GM18951 (cell line): ENCODE results near the gene LRMDA.

ENCODE experiments used
- POLR2A ChIP-seq: IDR thresholded peaks from 4 replicates; pipeline ENCODE4 v1.6.1; 2011; ENCODE audit warnings: mild to moderate bottlenecking; ENCODE audit not compliant: insufficient read length, insufficient read depth; ENCODE audit errors: extremely low read depth
- in situ Hi-C: fragments of 300-500 bp; cut with MboI; formaldehyde crosslinking; loops from one replicate; pipeline ENCODE4 v1.12.0; 2022; ENCODE audit warnings: low sequenced_read_pairs, mixed read lengths, inconsistent platforms; ENCODE audit not compliant: unreplicated experiment

The LRMDA gene

DNA sequence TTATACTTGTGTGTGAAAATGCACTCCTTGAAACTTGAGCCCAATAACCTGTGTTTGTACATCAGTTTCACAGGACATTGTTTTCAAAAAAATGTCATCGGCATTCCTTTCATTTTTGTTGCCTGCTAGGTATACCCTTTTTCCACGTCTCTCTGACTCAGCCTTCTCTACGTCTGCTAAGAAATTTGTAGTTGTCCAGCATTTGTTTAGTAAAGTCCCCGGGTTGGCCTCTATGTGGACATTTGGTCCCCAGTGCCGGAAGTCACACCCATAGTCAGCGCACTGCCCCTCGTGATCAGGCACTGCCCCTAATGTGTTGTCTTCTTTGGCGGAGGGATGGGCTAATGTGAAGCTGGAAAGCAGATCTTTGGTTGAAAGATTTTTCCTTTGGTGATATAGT, 222.3 kb downstream of the LRMDA start:
- in situ Hi-C loops, result no loop called here
- TF ChIP-seq POLR2A, result no peak

DNA sequence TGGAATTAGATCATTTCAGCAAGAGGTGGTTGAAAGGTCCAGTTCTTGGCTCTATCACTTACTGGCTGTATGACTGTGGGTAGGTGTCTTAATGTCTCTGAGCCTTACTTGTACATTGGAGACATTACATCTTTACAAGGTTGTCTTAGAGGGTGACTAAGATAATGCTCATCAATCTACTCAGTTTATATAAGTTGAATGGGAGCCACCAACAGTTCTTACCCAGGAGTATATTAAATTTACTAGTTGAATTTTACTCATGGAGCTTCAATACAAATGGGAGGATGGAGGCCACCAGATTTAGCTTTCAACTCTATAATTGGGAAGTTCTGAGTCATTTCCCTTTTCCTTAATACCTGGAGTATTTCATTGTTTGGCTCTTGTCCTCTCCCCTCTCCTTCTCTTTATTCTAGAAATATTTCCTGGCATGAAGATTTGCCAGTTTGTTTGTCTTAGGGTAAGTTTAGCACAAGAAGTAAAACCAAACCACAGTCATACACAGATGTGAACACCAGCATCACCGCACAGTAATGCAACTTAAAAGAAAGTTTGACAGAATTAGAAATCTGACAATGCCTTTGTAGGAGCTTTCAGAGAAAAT, 222.8 kb downstream of the LRMDA start:
- no peak for TF ChIP-seq POLR2A
- in situ Hi-C loops, result no loop called here

DNA sequence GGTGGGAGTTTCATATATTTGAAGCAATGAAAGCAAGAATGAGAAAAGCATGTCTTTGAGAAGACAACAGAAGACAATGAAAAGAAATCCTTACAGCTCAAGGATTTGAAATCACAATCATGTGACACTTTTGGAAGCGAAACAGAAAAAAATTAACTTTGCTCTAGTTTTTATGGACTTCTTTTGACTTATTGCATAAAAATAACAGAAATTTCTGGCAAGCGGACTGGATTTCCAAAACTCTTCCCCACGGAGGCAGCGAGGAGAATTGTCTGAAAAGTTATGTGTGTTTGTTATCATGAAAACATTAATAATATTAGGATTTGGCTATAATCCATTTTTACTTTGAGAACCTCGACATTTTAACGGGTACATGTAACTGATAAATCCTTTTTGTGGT, 223.3 kb downstream of the LRMDA start:
- in situ Hi-C loops, result no loop called here
- TF ChIP-seq POLR2A, result no peak

DNA sequence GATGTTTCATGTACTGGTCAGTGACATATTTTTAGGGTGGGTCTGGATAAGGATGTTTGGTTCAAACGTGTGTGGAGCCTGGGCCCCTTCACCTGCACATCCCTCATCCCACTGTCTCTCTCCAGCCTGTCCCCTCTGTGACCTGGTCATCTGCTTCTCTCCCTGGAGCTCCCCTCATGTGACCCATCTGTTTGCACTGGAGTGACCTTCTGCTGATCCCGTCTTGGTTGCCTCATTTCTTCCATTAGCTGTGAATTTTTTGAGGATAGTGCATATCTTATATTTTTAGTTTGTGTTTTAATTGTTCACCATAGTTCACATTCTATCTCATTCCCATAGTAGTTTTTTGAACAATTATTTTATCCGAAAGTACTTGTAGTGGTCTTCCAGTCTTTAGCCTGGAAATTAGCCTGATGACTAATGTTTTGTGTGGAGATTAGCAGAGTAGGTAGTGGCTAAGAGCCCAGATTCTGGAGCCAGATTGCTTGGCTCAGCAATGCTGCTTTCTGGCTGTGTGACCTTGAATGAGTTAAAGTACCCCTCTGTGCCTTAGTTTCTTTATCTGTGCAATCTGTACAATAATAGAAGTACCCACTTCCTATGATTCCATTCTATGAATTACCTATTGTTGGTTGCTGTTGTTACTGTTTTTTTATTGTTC, 224.5 kb downstream of the LRMDA start:
- TF ChIP-seq POLR2A, result no peak
- in situ Hi-C loops, result no loop called here

DNA sequence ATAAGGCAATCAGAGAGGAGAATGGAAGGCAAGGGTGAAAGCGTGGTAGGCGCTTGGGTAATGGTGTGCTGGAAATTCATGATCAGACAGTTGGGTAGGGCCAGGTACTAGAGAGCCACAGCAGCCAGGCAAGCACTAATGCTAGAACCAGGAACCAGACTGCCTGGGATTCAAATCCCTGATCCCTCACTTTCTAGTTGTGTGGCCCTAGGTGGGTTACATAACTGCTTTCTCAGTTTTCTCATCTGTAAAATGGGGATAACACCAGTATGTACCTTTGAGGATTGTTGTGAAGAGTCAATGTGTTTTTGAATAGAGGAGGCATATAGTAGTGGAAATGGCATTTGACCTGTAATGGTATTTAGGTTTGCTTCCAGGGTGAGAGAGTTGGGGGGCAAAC, 225.9 kb downstream of the LRMDA start:
- in situ Hi-C loops, result no loop called here
- no peak for TF ChIP-seq POLR2A

DNA sequence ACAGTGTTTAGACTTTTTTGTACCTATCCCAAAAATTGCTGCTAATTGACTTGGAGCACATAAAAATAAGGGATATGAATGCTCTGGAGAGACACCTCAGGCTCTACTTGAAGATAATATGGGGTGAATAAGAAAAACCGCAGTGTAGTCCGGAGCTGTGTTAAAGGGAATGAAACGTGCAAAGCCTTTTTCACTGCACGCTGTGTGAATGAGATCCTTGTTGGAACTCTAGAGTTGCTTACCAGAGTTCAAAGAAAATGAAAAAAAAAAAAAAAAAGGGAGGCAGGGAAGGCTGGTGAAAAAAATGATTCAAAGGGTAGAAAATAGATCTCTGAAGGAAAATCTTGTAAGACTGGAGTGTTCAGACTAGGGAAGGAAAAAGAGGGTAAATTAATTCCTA, 226.6 kb downstream of the LRMDA start:
- TF ChIP-seq POLR2A, result no peak
- in situ Hi-C loops, result no loop called here

DNA sequence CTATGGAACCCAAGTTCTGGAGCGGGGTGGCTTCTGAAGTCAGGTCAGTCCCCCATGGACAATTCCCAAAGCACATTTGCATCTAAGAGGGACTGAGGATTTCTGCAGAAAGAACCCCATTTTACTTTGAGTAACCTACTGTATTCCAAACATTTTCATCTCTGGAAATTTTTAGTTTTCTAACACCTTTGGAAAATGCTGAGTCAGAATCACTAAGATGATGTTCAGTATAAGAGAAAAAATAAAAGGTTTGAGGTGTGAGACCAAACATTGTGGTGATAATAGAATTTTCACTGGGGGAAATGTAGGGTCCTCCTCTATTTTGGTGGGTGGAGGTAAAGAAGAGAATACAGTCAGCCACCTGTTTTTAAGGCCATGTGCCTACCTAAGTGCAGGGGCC, 227.1 kb downstream of the LRMDA start:
- no peak for TF ChIP-seq POLR2A
- in situ Hi-C loops, result no loop called here

DNA sequence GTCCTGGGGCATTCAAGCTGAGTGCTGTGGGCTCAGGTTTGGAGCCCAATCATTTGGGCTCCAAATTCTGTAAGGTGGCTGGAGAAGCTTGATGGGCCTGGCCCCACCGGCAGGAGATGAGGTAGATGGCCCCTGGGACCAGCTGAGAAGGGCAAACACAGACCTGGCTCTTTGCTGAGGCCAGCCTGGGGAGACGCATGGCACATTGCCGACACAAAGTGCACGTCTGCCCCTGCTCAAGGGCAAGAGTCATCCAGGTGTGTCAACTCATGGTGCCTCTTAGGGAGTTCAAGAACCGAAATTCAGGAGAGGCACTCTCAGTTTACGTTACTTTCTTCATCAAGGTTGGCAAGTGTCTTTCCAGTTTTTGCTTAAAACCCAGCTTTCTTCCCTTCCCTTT, 227.5 kb downstream of the LRMDA start:
- in situ Hi-C loops, result no loop called here
- no peak for TF ChIP-seq POLR2A

DNA sequence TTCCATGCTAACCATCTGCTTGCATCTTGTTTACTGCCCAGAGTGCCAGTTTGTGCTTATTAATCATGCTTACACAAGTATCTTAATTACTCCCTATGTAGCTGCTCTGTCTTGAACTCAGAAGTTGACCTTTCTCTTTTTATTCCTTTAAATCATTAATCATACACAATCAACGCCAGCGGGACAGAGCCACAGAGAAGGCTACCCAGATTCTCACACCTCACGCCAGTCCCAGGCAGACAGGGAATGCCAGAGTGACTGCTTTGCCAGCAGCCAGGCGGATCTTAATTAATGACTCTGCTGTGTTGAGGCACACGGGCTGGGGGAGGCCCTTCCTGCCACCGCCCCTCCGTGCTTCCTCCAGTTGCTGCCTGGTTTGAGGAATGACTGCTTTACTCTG, 229.4 kb downstream of the LRMDA start:
- in situ Hi-C loops, result no loop called here

DNA sequence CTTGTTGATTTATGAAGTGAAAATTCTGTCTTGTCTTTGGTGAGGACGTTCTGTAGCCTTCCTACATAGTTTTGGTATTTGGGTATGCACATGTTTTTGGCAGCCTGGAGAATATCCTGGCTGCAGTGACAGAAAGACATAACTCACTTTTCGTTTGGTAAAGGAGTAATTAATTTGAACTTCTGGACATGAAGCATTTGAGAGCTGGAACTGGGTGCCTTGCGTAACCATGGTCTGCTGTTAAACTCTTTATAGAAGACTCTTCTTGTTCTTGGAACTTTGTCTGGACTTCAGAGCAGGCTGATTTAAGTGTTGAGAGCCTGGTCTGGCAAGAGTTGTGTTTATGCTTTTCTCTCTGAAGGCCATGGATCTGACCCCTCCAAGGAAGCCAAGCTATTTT, 231.3 kb downstream of the LRMDA start:
- in situ Hi-C loops, result no loop called here
- no peak for TF ChIP-seq POLR2A

More for the DNA sequence above, 229.4 kb downstream of the LRMDA start:
- no peak for TF ChIP-seq POLR2A

DNA sequence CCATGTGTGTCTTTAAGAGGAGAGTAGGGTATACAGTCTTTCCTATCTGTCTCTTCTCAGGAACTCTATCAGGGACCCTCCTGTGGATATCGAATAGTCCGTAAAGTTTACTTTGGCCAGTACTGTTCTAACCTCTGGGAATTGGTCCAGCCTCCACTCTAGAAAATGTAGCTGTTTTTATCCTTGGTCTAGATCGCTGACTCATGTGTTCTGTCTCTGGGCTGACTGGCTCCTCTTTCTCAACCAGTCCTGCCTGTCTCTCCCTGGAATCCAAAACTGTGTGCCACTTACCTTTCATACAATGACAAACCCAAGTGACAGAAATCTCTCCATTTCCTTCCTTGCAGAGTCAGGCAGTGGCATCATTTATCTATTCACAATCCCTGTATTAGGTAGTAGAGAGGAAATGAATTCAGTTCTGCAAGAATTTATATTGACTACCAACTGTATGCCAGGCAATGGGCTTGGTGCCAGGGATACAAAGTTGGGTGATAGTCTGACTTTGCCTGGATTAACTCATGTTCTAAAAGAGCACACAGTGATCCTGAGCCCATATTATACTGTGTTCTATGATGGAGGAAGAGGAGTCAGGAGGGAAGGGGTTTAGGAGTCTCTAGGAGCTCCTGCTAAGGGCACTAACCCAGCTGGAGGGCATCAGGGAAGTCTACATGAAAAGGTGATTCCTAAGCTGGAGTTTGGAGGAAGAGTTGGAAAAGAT, 232.7 kb downstream of the LRMDA start:
- in situ Hi-C loops, result no loop called here
- TF ChIP-seq POLR2A, result no peak

DNA sequence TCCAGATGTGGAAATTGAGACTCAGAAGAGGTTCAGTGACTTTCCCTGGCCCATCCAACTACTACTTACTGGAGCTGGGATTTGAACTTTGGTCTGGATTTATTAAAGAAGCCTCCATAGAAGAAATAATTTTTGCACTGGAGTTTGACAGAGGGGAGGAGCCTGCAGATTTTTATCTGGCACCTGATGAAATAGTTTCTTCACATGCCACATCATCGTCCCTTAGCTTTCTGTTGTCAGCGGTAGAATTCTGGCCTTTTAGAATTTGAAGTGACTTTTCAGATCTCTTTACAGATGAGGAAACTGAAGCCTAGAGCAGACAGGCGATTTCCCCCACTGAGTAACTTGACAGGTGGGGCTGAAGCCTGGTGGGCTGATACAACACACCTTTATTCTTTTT, 233.5 kb downstream of the LRMDA start:
- in situ Hi-C loops, result no loop called here
- TF ChIP-seq POLR2A, result no peak

DNA sequence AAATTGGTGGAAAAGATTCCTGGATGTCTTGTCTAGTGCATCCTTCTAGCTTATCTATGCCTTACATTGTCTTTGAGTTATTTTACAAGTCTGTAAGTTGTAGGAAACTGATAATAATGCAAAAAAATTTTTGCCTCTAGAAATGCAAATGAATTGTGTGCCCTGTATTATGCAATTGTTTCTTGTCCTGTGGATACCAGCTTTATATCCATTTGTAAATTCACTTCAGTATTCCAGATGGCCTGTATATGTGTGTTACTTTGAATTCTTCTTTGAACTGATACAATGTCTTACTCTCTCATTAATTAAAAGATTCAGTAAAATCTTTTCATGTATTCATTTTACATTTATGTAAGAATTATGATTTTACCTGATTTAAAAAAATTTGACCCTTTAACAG, 234.3 kb downstream of the LRMDA start:
- TF ChIP-seq POLR2A, result no peak
- in situ Hi-C loops, result no loop called here

DNA sequence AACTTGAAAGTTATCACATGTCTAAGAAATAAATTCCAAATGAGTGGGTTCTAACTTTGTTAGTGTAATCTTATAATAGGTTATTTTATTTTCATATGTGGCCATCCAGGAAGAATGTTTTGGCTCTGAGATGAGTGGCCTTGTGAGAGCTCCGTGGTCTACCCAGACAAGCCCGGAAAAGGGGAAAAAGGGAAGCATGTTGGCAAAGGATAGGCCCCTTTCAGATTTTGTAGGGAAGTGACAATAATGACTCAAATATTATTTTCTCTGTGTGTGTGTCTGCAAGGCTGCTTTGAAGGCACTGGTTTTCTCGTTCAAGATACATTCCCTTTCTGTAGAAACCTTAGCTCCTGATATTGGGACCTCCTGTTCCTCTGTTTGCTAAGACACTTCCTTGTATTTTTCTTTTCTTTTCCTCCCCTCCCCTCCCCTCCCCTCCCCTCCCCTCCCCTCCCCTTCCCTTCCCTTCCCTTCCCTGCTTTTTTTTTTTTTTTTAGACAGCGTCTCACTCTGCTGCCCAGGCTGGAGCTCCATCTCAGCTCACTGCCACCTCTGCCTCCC, 240.8 kb downstream of the LRMDA start:
- TF ChIP-seq POLR2A, result no peak
- in situ Hi-C loops, result no loop called here
